Left lung (tissue), 10 donors: ENCODE results near the gene CLEC3B. TPM values are rescaled to one million over a fixed set of nuclear protein-coding genes. Genes with fewer than 3 reads are reported as not detected.

Experiments
- ATAC-seq: fragments of 200-7000 bp; cut with Tn5 transposase; one replicate; pipeline ENCODE4 v1.9.1; 2020; ENCODE audit warnings: moderate library complexity
- DNase-seq, 4 donors: peaks; one replicate each; pipeline ENCODE4 v3.0.0-alpha.2; 2013 to 2020
- H3K27ac ChIP-seq, 2 donors: fragments of 200-600 bp; sonication (generic) in 1 of 2; one replicate each; pipeline versions ENCODE4 v1.5.0 to v1.8.0; 2020 to 2021
- H3K27me3 ChIP-seq, 2 donors: fragments of 200-600 bp; sonication (generic) in 1 of 2; one replicate each; pipeline versions ENCODE4 v1.5.0 to v1.8.0; 2020 to 2021
- H3K36me3 ChIP-seq, 2 donors: fragments of 200-600 bp; sonication (generic) in 1 of 2; one replicate each; pipeline versions ENCODE4 v1.5.0 to v1.8.0; 2020 to 2021
- H3K4me1 ChIP-seq, 2 donors: fragments of 200-600 bp; one replicate each; pipeline ENCODE4 v1.8.0; 2021
- H3K4me3 ChIP-seq, 2 donors: fragments of 200-600 bp; sonication (generic) in 1 of 2; one replicate each; pipeline versions ENCODE4 v1.5.0 to v1.8.0; 2020 to 2021; ENCODE audit warnings: mild to moderate bottlenecking in 1 of 2
- H3K9me3 ChIP-seq, 2 donors: fragments of 200-600 bp; sonication (generic) in 1 of 2; one replicate each; pipeline versions ENCODE4 v1.5.0 to v1.8.0; 2020 to 2021
- intact Hi-C, 2 donors: fragments of 100-400 bp; cut with DNase I; formaldehyde crosslinking; loops; one replicate each; pipeline versions ENCODE4 v1.11.2 to v1.14.2; 2022
- polyA plus RNA-seq, 6 donors: library from polyadenylated mRNA; unstranded; fragments of 120-200 nt; gene quantifications; one replicate each; pipeline ENCODE4 v1.2.1, GENCODE V29; 2013; ENCODE audit not compliant: insufficient read length in 6 of 6
- total RNA-seq, 2 donors: library from RNA; stranded (reverse); fragmentation: NEBNext Ultra II Directional; extraction: Animal tissue kit (Norgen Biotek cat#: 25700); gene quantifications; one replicate each; pipeline ENCODE4 v1.2.1, GENCODE V29; 2021
- TF ChIP-seq, protein P1 (sequence below), 2 donors: fragments of 200-600 bp; sonication (generic) in 1 of 2; IDR thresholded peaks; one replicate each; pipeline versions ENCODE4 v1.5.0 to v1.8.0; 2021; ENCODE audit warnings: antibody characterized with exemption in 2 of 2
- donor health status: DM: no; HTN: yes; CAD: no.
- donor health status: DM: no; HTN: no; CAD: no.

Gene CLEC3B
- total and polyA plus RNA-seq, 8 donors = 74.0 to 177 (median 104) TPM

GRCh38 chr3:45083023-45083422, 56.9 kb downstream of the CLEC3B start:
- no peaks in the 10 kb centered on the region for H3K4me1 ChIP-seq
- ATAC-seq (no peak), DNase-seq (no peak)
- no peaks in the 10 kb centered on the region for H3K9me3 ChIP-seq
- TF ChIP-seq, protein P1, sequence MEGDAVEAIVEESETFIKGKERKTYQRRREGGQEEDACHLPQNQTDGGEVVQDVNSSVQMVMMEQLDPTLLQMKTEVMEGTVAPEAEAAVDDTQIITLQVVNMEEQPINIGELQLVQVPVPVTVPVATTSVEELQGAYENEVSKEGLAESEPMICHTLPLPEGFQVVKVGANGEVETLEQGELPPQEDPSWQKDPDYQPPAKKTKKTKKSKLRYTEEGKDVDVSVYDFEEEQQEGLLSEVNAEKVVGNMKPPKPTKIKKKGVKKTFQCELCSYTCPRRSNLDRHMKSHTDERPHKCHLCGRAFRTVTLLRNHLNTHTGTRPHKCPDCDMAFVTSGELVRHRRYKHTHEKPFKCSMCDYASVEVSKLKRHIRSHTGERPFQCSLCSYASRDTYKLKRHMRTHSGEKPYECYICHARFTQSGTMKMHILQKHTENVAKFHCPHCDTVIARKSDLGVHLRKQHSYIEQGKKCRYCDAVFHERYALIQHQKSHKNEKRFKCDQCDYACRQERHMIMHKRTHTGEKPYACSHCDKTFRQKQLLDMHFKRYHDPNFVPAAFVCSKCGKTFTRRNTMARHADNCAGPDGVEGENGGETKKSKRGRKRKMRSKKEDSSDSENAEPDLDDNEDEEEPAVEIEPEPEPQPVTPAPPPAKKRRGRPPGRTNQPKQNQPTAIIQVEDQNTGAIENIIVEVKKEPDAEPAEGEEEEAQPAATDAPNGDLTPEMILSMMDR (IDR thresholded peaks at IDR 0.05) = no peak
- peaks cover 0 to 4% of the 10 kb centered on the region in 2 donors for H3K36me3 ChIP-seq
- no peak overlapping the region for H3K27ac ChIP-seq
- intact Hi-C loops = no loop called here
- H3K4me3 ChIP-seq = no peak overlapping the region
- no peaks in the 10 kb centered on the region for H3K27me3 ChIP-seq

GRCh38 chr3:45084361-45084760, 58.3 kb downstream of the CLEC3B start:
- no peak for ATAC-seq
- H3K9me3 ChIP-seq = no peaks in the 10 kb centered on the region
- DNase-seq = no peak

DNA sequence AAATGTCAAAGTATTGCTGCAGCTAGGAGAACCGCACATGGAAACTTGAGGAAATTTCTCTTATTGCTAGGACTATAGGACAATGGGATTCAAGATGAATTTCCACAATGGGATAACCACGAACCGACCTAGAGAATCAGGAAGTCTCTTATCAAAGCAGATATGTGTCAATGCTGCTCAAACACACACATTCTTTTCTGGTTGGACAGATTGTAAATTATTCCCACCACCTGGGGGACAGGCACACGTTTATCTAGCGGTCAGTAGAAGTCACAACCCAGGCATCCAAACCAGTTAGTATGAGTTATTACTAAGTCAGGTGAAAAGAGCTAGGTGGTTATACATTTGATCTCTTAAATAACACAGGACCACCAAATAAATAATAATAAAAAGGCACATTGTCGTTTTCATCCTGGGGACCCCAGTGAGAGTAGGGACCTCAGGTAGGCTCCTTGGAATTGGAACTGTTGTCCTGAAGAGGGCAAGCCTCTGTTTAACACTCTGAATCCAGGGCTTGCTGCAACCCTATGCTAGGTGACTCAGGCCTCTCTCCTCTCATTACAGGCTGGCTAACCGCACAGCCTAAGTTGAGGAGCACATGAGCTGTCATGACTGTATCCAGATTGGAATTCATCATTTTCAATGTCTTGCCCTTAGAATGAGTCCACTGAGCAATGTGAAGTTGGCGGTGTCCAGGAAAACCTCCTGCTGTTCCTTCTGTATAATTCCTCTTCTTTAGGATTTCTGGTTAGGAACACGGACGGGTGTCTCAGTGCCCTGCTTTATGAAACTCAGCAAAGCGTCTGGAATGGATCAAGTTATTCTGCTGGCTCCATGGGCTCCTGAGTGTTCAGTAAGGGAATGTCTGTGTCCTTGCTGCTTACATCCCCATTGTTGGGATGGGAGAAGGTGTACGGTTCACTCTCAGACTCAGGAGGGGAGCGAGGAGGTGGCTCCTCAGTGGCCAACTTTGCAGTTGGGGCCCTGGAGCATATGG, 59.0 kb downstream of the CLEC3B start:
- no peak for ATAC-seq
- H3K4me3 ChIP-seq = no peak overlapping the region
- peaks cover 0 to 10% of the 10 kb centered on the region in 2 donors for H3K36me3 ChIP-seq
- H3K27me3 ChIP-seq = no peaks in the 10 kb centered on the region
- no peaks in the 10 kb centered on the region for H3K9me3 ChIP-seq
- TF ChIP-seq, protein P1 (IDR thresholded peaks at IDR 0.05) = no peak
- no peak overlapping the region for H3K27ac ChIP-seq
- H3K4me1 ChIP-seq = no peaks in the 10 kb centered on the region
- intact Hi-C loops = no loop called here
- no peak for DNase-seq

More at GRCh38 chr3:45084361-45084760, 58.3 kb downstream of the CLEC3B start:
- intact Hi-C loops = no loop called here
- TF ChIP-seq, protein P1 (IDR thresholded peaks at IDR 0.05) = no peak
- no peak overlapping the region for H3K27ac ChIP-seq
- H3K36me3 ChIP-seq = peaks cover 0 to 4% of the 10 kb centered on the region in 2 donors
- no peaks in the 10 kb centered on the region for H3K4me1 ChIP-seq
- no peak overlapping the region for H3K4me3 ChIP-seq
- H3K27me3 ChIP-seq = no peaks in the 10 kb centered on the region

Other genes starting within 250 kb of the CLEC3B start
- gene TMEM42, start 164.4 kb upstream of the CLEC3B start, total RNA-seq = 10 to 100 TPM; 14.2 to 18.4 TPM
- 10 to 100 TPM; 20.4 to 26.0 (median 23.4) TPM for gene TMEM42, start 164.4 kb upstream of the CLEC3B start, polyA plus RNA-seq
- gene TGM4, start 151.7 kb upstream of the CLEC3B start, total RNA-seq = not detected
- under 1 TPM in 5 of 6 donors, not detected in 1; 0.06 to 0.14 (median 0.06) TPM for gene TGM4, start 151.7 kb upstream of the CLEC3B start, polyA plus RNA-seq
- gene ZDHHC3, start 50.1 kb upstream of the CLEC3B start, total RNA-seq = 100 to 1,000 TPM in 1 of 2 donors, 10 to 100 TPM in 1; 86.8 to 129 TPM
- 100 to 1,000 TPM; 104 to 134 (median 123) TPM for gene ZDHHC3, start 50.1 kb upstream of the CLEC3B start, polyA plus RNA-seq
- gene EXOSC7, start 50.1 kb upstream of the CLEC3B start, total RNA-seq = 10 to 100 TPM; 33.2 to 34.8 TPM
- 10 to 100 TPM; 59.6 to 76.2 (median 64.5) TPM for gene EXOSC7, start 50.1 kb upstream of the CLEC3B start, polyA plus RNA-seq
- gene CDCP1, start 120.1 kb downstream of the CLEC3B start, total RNA-seq = 10 to 100 TPM; 24.3 to 31.4 TPM
- gene CDCP1, start 120.1 kb downstream of the CLEC3B start, polyA plus RNA-seq = under 1 TPM; 0.30 to 0.60 (median 0.53) TPM
- gene TMEM158, start 200.0 kb downstream of the CLEC3B start, total RNA-seq = 1 to 10 TPM; 3.6 to 3.7 TPM
- gene TMEM158, start 200.0 kb downstream of the CLEC3B start, polyA plus RNA-seq = 1 to 10 TPM; 1.7 to 4.4 (median 2.1) TPM